DOHH2 (cell line): ENCODE data around the gene BACE2.

Experiments used
- CTCF ChIP-seq: fragments of 200-600 bp; sonication (generic); IDR thresholded peaks from one replicate; pipeline ENCODE4 v1.5.1; 2014; ENCODE audit warnings: antibody characterized with exemption, mild to moderate bottlenecking, low read depth, low read length; ENCODE audit not compliant: poor library complexity, severe bottlenecking
- EZH2phosphoT487 ChIP-seq: fragments of 200-600 bp; sonication (generic); IDR thresholded peaks from 2 replicates; pipeline ENCODE4 v1.6.1; 2017; ENCODE audit warnings: borderline replicate concordance, mild to moderate bottlenecking, antibody characterized with exemption, low read length, moderate library complexity, mixed read lengths

- TF ChIP-seq CTCF (no peak), EZH2phosphoT487 (no peak)
Measured at GRCh38 chr21:41199123-41199522, 31.2 kb downstream of the BACE2 start.
